SK-N-MC (cell line): ENCODE measurements around the gene BMPR1B.

Source experiments
- EZH2 ChIP-seq: fragments of 200-600 bp; sonication (generic); IDR thresholded peaks from one replicate; pipeline ENCODE4 v1.6.1; 2017; ENCODE audit warnings: antibody characterized with exemption
- FOXP2 ChIP-seq: optimal IDR thresholded peaks from 2 replicates; pipeline ENCODE3; 2011; ENCODE audit warnings: mild to moderate bottlenecking, moderate library complexity; ENCODE audit not compliant: insufficient read depth; ENCODE audit errors: extremely low read length, control extremely low read depth
- POLR2AphosphoS5 ChIP-seq: IDR thresholded peaks from 2 replicates; pipeline ENCODE4 v1.6.1; 2012; ENCODE audit warnings: mild to moderate bottlenecking, low read depth, low read length, borderline replicate concordance

- no peak for TF ChIP-seq POLR2AphosphoS5
- no peak for TF ChIP-seq EZH2
- no peak for TF ChIP-seq FOXP2
These were observed 203.7 kb downstream of the BMPR1B start for GRCh38 chr4:94961420-94961819.
